ENCODE measurements around the gene APAF1.

DNA sequence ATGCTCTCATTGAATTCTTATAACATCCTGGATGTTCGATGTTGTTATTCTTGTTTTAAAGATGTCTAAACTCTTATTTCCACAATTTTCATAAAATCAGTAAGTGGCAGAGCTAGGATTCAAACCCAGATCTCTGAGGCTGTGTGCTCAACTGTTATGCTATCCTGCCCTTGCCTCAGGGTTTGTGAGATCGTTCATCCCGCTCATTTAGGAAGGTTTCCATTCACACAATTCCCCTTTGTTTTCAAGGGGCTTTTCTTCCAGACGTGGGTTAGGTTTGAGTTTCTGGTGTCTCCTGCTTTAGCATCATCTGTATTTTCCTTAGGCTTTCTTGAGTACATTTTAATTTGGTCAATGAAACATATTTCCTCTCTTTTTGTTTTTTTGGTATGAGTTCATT is 69.3 kb downstream of the APAF1 start:
- TF ChIP-seq, protein P1, sequence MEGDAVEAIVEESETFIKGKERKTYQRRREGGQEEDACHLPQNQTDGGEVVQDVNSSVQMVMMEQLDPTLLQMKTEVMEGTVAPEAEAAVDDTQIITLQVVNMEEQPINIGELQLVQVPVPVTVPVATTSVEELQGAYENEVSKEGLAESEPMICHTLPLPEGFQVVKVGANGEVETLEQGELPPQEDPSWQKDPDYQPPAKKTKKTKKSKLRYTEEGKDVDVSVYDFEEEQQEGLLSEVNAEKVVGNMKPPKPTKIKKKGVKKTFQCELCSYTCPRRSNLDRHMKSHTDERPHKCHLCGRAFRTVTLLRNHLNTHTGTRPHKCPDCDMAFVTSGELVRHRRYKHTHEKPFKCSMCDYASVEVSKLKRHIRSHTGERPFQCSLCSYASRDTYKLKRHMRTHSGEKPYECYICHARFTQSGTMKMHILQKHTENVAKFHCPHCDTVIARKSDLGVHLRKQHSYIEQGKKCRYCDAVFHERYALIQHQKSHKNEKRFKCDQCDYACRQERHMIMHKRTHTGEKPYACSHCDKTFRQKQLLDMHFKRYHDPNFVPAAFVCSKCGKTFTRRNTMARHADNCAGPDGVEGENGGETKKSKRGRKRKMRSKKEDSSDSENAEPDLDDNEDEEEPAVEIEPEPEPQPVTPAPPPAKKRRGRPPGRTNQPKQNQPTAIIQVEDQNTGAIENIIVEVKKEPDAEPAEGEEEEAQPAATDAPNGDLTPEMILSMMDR (IDR thresholded peaks at IDR 0.05), result no peak
- no peak for TF ChIP-seq POLR2A (IDR thresholded peaks at IDR 0.05)
